Nephron progenitor cell (in vitro differentiated cells): ENCODE results near the gene SYTL2.

Source experiments
- DNase-seq: peaks from one replicate; pipeline ENCODE4 v3.0.0; 2021
- H3K27ac Mint-ChIP-seq: 2 replicates; pipeline ENCODE4 v1.8.0; 2021; ENCODE audit warnings: mild to moderate bottlenecking, moderate library complexity, mixed read lengths
- H3K27me3 Mint-ChIP-seq: 2 replicates; pipeline ENCODE4 v1.8.0; 2021; ENCODE audit warnings: mild to moderate bottlenecking, low read depth, mixed read lengths; ENCODE audit not compliant: poor library complexity
- H3K36me3 Mint-ChIP-seq: 2 replicates; pipeline ENCODE4 v1.8.0; 2021; ENCODE audit warnings: low read depth, mixed read lengths
- H3K4me1 Mint-ChIP-seq: 2 replicates; pipeline ENCODE4 v1.8.0; 2021; ENCODE audit warnings: mixed read lengths
- H3K4me3 Mint-ChIP-seq: 2 replicates; pipeline ENCODE4 v1.8.0; 2021; ENCODE audit warnings: mild to moderate bottlenecking, moderate library complexity, mixed read lengths
- H3K9me3 Mint-ChIP-seq: 2 replicates; pipeline ENCODE4 v1.8.0; 2021; ENCODE audit warnings: mild to moderate bottlenecking, moderate library complexity, mixed read lengths
- CTCF ChIP-seq: fragments of 200-600 bp; sonication (generic); IDR thresholded peaks from 2 replicates; pipeline ENCODE4 v1.5.0; 2021; ENCODE audit warnings: antibody characterized with exemption

Gene SYTL2

GRCh38 chr11:85800595-85801342 lies 10.2 kb downstream of the SYTL2 start:
- Mint-ChIP-seq H3K36me3 (no peaks in the 10 kb centered on the region), H3K9me3 (no peaks in the 10 kb centered on the region), H3K27me3 (peaks cover 25% of the 10 kb centered on the region), H3K4me3 (no peak overlapping the region), H3K4me1 (no peaks in the 10 kb centered on the region), H3K27ac (no peak overlapping the region)
- no peak for DNase-seq
- TF ChIP-seq CTCF, result no peak

- DNase-seq, result no peak
- Mint-ChIP-seq H3K36me3 (no peaks in the 10 kb centered on the region), H3K4me1 (no peaks in the 10 kb centered on the region), H3K9me3 (no peaks in the 10 kb centered on the region), H3K27ac (no peak overlapping the region), H3K27me3 (peaks cover 22% of the 10 kb centered on the region), H3K4me3 (no peak overlapping the region)
- no peak for TF ChIP-seq CTCF
Observed at GRCh38 chr11:85799142-85799541, 11.8 kb downstream of the SYTL2 start.

- no peaks in the 10 kb centered on the region for H3K9me3 Mint-ChIP-seq
- H3K4me1 Mint-ChIP-seq, result no peaks in the 10 kb centered on the region
- no peaks in the 10 kb centered on the region for H3K36me3 Mint-ChIP-seq
- H3K27me3 Mint-ChIP-seq, result peaks cover 22% of the 10 kb centered on the region
- TF ChIP-seq CTCF, result no peak
- DNase-seq, result no peak
- H3K27ac Mint-ChIP-seq, result no peak overlapping the region
- H3K4me3 Mint-ChIP-seq, result no peak overlapping the region
Observed at GRCh38 chr11:85798361-85798760, 12.6 kb downstream of the SYTL2 start.

- Mint-ChIP-seq H3K4me1 (no peaks in the 10 kb centered on the region), H3K27me3 (peaks cover 17% of the 10 kb centered on the region), H3K9me3 (no peaks in the 10 kb centered on the region), H3K4me3 (no peak overlapping the region), H3K36me3 (no peaks in the 10 kb centered on the region), H3K27ac (no peak overlapping the region)
- no peak for TF ChIP-seq CTCF
- no peak for DNase-seq
Observed at GRCh38 chr11:85795712-85796487, 15.0 kb downstream of the SYTL2 start.

- Mint-ChIP-seq H3K9me3 (peaks cover under 1% of the 10 kb centered on the region), H3K4me1 (no peaks in the 10 kb centered on the region), H3K36me3 (no peaks in the 10 kb centered on the region), H3K4me3 (no peak overlapping the region), H3K27me3 (peaks cover 4% of the 10 kb centered on the region), H3K27ac (no peak overlapping the region)
- TF ChIP-seq CTCF, result no peak
- DNase-seq, result no peak
Observed at GRCh38 chr11:85791409-85791990, 19.4 kb downstream of the SYTL2 start.
